GM12873 (cell line): Measurements from ENCODE around the gene GPR180.

ENCODE experiments used
- TF ChIP-seq, protein P1 (sequence below): IDR thresholded peaks from 2 replicates; pipeline ENCODE4 v1.5.1; 2012; ENCODE audit warnings: low read depth, mild to moderate bottlenecking, moderate library complexity, low read length, control low read depth; ENCODE audit not compliant: insufficient read depth; ENCODE audit errors: missing control alignments

GPR180 gene

GRCh38 chr13:94583926-94584325 lies 17.7 kb upstream of the GPR180 start:
- TF ChIP-seq, protein P1, sequence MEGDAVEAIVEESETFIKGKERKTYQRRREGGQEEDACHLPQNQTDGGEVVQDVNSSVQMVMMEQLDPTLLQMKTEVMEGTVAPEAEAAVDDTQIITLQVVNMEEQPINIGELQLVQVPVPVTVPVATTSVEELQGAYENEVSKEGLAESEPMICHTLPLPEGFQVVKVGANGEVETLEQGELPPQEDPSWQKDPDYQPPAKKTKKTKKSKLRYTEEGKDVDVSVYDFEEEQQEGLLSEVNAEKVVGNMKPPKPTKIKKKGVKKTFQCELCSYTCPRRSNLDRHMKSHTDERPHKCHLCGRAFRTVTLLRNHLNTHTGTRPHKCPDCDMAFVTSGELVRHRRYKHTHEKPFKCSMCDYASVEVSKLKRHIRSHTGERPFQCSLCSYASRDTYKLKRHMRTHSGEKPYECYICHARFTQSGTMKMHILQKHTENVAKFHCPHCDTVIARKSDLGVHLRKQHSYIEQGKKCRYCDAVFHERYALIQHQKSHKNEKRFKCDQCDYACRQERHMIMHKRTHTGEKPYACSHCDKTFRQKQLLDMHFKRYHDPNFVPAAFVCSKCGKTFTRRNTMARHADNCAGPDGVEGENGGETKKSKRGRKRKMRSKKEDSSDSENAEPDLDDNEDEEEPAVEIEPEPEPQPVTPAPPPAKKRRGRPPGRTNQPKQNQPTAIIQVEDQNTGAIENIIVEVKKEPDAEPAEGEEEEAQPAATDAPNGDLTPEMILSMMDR: no peak

DNA sequence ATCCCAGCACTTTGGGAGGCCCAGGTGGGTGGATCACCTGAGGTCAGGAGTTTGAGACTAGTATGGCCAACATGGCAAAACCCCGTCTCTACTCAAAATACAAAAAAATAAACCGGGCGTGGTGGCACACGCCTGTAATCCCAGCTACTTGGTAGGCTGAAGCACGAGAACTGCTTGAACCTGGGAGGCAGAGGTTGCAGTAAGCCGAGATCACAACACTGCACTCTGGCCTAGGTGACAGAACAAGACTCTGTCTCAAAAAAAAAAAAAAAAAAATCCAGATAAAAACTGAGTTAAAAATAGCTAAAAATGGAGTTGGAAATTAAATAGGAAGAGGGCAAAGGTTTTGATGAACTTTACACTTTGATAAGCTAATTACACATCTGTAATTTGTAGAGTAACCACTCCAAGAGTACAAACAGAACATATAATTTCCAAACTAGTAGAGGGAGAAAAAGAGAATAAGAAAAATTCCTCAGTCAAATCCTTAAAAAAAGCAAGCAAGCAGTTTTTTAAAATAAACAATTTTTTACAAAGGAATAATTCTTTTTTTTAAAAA lies 16.0 kb upstream of the GPR180 start:
- TF ChIP-seq, protein P1: no peak

- TF ChIP-seq, protein P1: no peak
Measured at GRCh38 chr13:94586371-94586770, 15.3 kb upstream of the GPR180 start.

GRCh38 chr13:94588541-94588940 lies 13.1 kb upstream of the GPR180 start:
- TF ChIP-seq, protein P1: no peak

GRCh38 chr13:94590744-94591143 lies 10.9 kb upstream of the GPR180 start:
- TF ChIP-seq, protein P1: no peak

DNA sequence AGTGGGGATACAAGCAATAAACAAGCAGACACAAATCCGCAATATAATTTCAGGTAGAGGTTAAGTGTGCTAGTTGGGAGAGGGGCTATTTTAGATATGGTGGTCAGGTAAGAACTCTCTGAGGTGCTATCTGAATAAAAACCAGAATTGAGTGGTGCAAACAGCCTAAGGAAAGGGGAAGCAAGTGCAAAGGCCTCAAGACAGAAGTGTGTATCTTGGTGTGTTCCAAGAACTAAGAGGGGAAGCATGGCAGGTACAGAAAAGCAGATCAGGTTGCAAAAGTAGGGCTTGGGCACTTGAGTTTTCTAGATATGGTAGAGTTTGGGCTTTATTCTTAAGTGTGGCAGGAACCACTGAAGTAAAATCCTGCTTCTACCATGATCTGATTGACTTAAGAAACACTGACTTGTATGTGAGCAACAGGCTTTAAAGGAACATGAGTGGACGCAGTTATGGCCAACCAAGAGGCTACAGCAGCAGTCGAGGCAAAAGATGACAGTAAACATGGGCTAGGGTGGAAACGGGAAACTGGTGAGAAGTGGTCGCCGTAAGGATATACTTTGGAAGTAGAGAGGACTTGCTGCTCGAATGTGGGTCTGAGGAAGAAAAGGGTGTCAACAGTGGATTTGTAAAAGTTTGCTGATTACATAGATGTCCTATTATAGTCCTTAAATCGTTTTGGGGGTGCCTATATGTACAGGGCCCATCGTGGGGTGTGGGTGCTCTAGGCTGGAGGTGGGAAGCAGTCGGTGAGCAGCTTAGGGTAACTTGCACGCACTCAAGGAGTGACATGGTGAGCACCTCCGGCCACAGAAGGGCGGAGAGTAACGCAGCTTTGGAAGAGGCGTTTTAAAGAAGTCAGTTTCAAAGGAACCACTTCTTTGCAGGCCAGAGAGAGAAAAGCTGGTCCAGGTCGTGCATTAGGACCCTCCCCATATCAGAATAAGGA lies 6.4 kb upstream of the GPR180 start:
- TF ChIP-seq, protein P1: no peak

GRCh38 chr13:94595950-94596574 lies 5.6 kb upstream of the GPR180 start, which contains the start of gene TGDS:
Gene TGDS (minus strand): TSS chr13:94596152. CDS start chr13:94596136, 16 bp downstream.
- TF ChIP-seq, protein P1: no peak
